HG03097 (cell line): ENCODE measurements around the gene GPER1.

ENCODE experiments used
- ATAC-seq: cut with Tn5 transposase; IDR thresholded peaks from one replicate; pipeline ENCODE4 v1.9.1; 2021; ENCODE audit not compliant: unreplicated experiment, low FRiP score

Gene GPER1

DNA sequence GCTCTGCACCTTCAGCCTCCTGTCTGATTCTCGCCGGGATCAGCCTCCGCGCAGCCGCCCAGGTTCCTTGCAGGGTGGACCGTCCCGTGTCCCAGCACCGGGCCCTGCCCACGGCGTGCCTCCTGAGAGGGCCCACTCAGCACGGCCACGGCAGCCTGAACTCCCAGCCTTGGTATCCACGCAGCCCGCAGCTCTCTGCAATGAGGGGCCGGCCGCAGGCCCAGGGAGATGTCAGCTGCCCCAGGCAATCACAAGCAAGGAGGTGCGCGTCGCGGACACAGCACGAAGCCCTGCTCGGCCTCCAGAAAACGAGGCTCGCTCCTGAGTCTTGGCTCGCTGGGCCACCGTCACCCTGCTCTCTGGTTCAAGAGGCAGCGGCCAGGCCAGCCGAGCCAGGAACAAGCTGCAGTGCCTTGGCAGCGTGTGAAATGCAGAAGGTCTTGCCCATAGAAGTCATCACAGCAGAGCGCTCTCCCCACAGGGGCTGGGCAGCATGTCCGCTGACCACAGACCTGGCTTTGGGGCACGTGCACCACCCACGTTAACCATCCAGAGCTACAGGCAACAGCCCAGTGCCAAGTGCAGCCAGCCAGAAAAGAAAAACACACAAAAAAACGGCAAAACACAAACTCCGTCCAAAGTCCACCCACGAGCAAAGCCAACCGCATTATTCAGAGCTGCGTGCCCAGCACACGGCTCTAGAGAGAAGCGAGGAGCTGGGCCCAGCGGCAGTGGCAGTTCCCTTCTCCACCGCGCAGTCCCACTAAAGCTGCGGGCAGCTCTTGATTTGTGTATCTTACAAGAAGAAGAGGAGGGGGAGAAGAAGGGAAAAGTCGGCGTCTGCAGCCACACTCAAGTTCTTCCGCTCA is 13.9 kb downstream of the GPER1 start:
- no peak for ATAC-seq

DNA sequence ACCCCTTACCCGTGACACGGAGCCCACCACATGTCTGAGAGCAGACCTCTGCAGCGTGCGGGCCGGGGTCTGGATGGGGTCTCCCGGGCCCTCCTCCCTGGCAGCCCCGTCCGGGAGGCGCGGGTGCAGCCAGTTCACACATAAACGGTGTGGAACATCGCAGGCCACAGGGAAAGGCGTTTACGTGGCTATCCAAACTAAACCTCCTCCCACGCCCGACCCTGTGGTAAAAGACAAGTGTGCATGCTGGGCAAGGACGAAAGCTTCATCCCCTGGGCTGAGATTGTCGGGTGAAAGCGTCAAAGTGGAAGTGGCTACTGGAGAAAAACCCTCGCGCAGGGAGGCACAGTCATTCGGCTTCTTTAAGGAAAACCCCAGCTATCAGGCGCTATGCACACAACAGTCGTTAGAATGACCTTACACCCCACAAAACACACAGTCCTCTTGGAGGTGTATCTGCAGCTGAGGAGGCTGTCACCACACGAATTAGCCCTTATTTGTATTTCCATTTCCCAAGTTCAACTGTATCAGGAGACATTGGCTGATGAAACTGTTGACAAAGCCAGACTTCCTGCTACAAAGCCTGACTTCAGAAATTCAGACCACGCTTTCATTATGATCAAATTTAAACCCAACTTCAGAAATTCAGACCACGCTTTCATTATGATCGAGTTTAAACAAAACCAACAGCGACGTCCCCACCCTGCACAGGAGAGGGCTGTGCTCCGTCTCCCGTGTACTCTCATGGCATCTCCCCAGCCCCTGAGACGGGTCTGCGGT is 15.3 kb downstream of the GPER1 start:
- ATAC-seq, result no peak

DNA sequence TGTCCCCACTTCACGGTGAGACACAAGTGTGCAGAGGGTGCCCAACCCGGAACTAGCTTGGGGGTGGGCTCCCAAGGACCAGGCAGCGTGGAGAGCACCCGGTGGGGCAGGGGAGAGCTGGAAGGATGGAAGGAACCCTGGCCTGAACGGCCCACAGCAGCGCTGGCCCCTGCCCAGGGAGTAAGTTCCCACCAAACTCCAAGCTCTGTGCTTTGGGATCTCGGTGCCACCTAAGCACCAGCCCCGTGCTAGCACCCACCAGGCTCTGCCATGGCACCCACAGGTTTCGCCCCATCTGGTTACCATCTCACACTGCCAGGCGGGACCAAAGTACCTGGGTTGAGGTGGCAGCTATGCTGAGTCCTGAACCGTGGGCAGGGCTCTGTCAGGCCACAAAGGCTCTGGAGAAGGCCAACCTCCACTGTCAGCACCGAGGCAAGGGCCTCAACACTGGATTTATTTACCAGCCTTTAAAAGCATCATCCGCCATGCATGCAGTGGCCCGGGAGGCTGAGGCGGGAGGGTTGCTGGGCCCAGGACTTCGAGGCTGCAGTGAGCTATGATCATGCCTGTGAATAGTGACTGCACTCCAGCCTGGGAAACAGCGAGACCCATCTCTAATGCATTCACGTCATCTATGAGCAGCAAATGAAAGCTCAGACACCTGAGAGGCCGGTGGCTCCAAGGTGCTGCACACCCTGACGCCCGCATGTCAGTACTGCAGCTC is 16.0 kb downstream of the GPER1 start:
- no peak for ATAC-seq

DNA sequence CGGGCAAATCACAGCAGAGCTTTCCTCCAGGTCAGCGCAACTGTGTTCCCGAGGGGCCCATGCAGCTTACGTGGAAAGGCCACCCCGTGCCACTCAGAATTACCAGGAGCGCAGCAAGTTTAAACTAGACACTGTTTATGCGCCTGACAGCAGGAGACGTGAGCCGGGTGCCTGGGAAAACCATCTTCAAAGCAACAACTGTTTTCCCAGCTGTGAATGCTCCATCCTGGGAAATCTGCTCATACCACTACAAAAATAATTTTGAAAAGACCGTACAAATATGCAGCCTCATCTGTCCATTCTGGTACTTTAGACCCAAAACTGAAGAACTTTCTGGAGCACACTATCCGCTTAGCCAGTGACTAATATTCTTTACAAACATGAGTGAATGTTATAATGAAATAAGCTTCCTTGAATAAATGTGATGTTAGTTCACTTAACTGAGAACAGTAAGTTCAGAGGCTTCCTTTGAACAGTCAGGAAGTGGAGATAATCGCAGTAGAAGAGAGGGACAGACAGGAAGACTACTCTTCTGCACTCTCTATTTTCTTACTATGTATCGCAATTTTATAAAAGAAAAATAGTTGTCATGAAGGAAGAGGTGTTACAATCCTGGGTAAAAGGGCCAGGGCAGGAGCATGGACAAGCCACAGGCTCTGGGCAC is 16.7 kb downstream of the GPER1 start:
- ATAC-seq, result no peak

- ATAC-seq, result no peak
These were observed 17.3 kb downstream of the GPER1 start for GRCh38 chr7:1105189-1105588.

- ATAC-seq, result no peak
These were observed 18.3 kb downstream of the GPER1 start for GRCh38 chr7:1106063-1106792.

GRCh38 chr7:1106793-1107421 is 19.0 kb downstream of the GPER1 start:
- ATAC-seq, result no peak

GRCh38 chr7:1108264-1108920 is 20.5 kb downstream of the GPER1 start:
- no peak for ATAC-seq

DNA sequence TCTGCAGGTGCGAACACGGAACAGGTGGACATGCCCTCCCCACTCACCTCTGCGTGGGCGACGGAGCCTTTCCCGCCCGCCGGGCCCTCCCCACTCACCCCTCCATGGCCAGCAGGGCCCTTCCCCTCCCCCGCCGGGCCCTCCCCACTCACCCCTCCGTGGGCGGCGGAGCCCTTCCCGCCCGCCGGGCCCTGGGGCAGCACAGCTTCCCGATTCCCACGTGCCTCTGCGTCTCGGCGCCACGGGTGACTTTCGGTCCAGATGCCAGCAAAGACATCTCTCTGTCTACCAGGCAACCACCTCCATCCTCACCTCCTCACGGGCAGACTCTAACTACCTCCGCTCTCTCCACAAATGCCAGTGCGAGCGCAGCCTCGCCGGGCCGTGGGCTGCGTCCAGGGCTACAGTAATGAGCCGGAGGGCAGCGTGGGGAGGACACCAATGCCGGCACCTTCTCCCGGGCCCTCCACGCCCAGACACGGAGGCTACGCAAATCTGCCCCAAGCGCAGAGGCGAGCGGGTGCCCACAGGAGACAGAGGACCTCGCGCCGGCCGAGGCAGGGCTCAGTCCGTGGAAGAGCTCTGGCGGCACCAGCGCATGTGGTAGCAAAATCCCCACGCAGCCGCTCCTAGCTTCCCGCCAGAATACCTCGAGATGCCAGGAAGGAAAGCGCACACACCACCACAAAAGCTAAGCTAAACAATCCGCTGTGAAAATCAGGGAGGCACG is 21.8 kb downstream of the GPER1 start:
- no peak for ATAC-seq

GRCh38 chr7:1110358-1110757 is 22.4 kb downstream of the GPER1 start:
- no peak for ATAC-seq

- no peak for ATAC-seq
These were observed 23.2 kb downstream of the GPER1 start for GRCh38 chr7:1111156-1111555.

DNA sequence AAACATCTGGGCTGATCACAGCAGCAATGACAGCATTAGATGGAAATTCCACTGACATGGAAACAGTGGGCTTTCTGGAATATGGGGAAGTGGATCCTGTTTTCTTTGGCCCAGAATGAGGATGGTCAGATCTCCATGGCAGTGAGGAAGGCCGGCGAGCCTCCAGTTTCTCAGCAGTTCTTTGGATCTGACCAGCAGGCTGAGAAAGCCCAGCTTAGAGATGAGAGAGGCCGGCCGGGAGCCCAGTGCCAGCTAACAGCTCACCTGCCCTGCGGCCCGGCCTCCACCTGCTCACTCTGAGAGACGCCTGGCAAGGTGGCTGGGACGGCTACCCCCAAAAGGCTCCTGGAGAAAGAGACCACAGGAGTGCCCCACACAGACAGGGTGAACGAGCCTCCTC is 24.2 kb downstream of the GPER1 start:
- ATAC-seq, result no peak

- ATAC-seq, result no peak
These were observed 25.0 kb downstream of the GPER1 start for GRCh38 chr7:1112625-1113547.

DNA sequence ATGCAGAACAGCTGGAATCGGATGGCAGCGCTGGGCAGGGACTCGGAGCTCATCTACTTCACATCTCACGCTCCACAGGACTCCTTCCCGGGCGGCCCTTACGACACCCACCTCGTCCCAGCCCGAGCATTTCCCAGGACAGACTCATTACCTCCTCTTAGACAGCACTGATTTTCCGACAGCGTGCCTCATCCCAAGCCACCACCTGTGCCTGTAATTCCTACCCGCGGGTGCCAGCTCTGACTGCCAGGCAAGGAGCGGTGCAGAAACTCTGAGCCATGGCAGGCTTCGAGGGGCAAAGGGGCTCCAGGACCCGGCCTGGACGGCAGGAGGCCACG is 25.6 kb downstream of the GPER1 start:
- ATAC-seq, result no peak

DNA sequence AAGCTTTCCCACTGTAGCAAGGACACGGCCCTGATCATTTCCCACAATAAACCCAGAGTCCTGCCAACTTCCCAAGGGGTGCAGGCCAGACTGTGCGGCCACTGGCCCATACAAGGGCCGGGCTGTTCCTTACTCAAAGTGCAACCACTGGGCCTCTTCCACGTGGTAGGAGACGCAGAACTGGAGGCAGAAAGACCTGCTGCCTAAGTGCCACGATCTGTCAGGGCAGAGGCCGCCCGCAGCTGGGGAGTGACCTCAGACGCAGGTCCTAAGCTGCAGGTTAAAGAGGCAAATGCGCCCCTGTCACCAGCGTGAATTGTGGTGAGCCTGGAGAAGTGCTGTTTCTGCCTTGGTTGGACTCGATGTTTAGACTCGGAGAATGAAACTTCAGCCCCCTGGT is 26.2 kb downstream of the GPER1 start:
- ATAC-seq, result no peak

- ATAC-seq, result no peak
These were observed 26.6 kb downstream of the GPER1 start for GRCh38 chr7:1114505-1114904.
